NCI-H524 treated with DMSO at 0.1 percent for 48 hours (cell line): ENCODE data around the gene NUDT16L1.

ENCODE experiments used
- DNase-seq: peaks from one replicate; lab custom pipeline; 2025; lab: John Stamatoyannopoulos, UW

Gene NUDT16L1

GRCh38 chr16:4683255-4684057, 9.9 kb upstream of the NUDT16L1 start:
- no peak for DNase-seq

- DNase-seq, result no peak
Measured at GRCh38 chr16:4684058-4684715, 9.2 kb upstream of the NUDT16L1 start.

- DNase-seq, result no peak
Measured at GRCh38 chr16:4684763-4685162, 8.6 kb upstream of the NUDT16L1 start.

GRCh38 chr16:4685292-4685691, 8.1 kb upstream of the NUDT16L1 start:
- DNase-seq, result no peak

- DNase-seq, result no peak
Measured at GRCh38 chr16:4685776-4686496, 7.4 kb upstream of the NUDT16L1 start.

- no peak for DNase-seq
Measured at GRCh38 chr16:4686497-4687210, 6.7 kb upstream of the NUDT16L1 start.

- DNase-seq, result no peak
Measured at GRCh38 chr16:4687416-4687815, 5.9 kb upstream of the NUDT16L1 start.

- no peak for DNase-seq
Measured at GRCh38 chr16:4687946-4688673, 5.3 kb upstream of the NUDT16L1 start.

- DNase-seq, result no peak
Measured at GRCh38 chr16:4688674-4689045, 4.7 kb upstream of the NUDT16L1 start.

- no peak for DNase-seq
Measured at GRCh38 chr16:4689091-4689671, 4.2 kb upstream of the NUDT16L1 start.

- no peak for DNase-seq
Measured at GRCh38 chr16:4689864-4690704, 3.3 kb upstream of the NUDT16L1 start.

GRCh38 chr16:4690946-4691665, 2.3 kb upstream of the NUDT16L1 start:
- DNase-seq, result no peak

- no peak for DNase-seq
Measured at GRCh38 chr16:4691666-4692412, 1.5 kb upstream of the NUDT16L1 start.

- no peak for DNase-seq
Measured at GRCh38 chr16:4692460-4693295, 684 bp upstream of the NUDT16L1 start.

GRCh38 chr16:4693956-4694641, 737 bp downstream of the NUDT16L1 start:
- no peak for DNase-seq

- DNase-seq, result no peak
Measured at GRCh38 chr16:4694642-4695451, 1.5 kb downstream of the NUDT16L1 start.
